ENCODE results near the gene SYMPK.

The SYMPK gene

DNA sequence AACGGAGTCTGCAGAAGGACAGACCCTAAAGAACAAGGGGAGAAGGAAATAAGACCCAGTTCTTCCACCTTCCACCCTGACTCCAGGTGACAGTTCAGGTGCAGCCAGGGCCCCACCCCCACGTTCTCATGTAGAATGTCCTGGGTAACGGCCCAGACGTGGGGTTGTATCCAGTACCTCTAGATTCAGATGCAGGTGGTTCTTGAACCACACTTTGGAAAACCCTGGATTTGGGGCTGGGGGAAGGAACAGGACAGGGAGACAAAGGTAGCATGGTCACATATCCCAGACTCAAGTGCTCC, 82.8 kb downstream of the SYMPK start:
- DNase-seq: no peak

DNA sequence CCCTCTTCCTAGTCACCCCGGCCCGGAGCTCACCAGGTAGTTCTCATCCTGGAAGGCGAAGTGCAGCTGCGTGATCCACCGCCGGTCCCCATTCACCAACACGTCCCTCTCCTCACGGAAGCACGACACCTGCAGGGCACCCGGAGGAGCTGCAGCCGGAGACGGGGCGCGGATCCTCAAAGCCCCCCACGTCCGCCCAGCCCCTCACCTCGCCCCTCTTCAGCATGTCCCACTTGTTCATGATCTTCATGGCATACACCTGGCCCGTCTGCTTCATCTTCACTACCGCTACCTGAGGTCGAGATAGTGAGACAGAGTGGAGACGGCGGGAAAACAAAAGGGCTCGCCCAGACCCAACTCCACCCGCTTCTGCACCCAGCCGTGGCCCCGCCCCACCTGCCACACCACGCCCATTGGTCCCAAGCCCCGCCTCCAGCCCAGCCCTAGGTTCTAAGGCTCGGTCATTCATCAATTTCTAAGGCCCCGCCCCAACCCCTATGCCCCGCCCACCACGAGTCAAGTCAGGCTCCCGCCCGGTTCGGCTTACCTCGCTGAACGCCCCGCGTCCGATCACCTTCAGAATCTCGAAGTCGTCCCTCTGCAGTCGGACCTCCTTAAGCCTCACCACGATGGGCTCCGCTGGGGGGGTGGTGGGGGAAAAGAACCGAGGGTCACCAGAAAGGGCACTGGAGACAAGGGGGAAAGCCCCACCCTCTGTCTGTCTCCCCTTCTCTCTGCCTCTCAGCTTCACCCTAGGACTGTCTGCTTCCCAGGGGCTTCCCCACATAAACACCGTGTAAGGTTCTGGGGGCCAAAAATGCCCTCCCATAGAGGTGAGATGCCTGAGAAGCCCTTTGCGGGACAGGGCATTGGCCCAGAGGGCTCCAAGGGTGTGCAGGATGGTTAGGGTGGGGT, 83.5 kb downstream of the SYMPK start:
- peak; percentile 71 to 82 for DNase-seq

DNA sequence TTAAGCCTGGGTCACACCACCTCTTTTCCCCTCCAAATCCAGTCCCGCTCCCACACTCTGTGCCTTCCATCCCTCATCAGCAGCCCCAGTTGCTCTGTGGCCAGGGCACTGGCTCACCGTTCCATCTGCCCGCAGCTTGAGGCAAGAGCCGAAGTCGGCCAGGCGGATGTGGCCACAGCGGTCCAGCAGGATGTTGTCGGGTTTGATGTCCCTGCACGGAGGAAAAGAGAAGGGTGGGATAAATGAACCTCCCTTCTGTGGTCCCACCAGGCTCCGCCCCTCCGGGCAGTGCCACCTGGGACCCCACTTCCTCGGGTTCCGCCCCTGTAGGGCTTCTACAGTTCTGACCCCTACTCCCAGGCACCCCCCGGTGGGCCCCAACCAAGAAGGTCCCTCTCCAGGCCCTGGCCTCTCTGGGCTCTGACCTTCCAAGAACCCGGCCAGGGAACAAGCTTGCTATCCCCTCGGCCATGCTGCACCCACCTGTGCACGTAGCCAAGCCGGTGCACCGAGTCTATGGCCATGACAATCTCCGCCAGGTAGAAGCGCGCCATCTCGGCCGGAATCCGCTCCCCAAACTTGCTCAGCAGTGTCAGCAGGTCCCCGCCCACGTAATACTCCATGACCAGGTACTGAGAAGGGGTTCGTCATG, 84.8 kb downstream of the SYMPK start:
- no peak for DNase-seq

DNA sequence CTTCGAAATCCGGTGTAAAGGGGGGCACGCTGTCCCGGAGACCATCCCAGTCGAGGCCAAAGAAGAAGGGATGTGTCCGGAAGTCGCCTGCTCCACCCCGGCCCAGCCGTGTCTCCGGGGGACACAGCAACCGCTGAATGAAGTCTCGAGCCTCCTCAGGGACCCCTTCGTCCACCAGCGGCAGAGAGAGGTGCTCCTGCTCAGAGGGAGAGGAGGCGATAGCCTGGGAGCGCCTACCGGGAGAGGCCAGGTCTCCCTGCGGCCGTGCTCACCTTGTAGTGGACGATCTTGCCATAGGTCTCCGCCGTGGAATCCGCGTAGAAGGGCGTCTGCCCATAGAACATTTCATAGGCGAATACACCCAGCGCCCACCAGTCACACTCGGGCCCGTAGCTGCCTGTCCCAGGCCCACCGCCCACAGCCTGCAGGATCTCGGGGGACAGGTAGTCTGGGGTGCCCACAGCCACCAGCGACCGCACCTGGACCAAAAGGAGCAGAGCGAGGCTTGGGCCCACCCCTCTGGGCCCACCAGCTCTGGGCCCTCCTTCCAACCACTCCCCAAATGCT, 85.5 kb downstream of the SYMPK start:
- no peak for DNase-seq

DNA sequence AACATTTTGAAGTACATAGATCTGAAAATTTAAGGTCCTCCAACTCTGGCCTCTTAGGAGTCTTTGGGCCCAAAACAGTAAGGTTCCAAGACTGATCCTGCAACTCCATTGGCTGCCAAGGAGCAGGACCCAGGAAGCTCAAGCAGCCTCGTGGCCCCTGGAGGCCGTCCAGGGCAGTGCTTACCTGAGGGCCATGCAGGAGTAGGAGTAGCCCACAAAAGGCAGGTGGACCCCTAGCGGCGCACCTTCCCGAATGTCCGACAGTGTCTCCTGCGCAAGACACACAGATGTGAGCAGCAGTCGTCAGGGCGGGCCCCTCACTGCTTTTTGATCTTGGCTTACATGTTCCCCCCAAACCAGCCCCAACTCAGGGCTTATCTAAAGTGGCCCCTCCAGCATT, 88.2 kb downstream of the SYMPK start:
- no peak for DNase-seq

DNA sequence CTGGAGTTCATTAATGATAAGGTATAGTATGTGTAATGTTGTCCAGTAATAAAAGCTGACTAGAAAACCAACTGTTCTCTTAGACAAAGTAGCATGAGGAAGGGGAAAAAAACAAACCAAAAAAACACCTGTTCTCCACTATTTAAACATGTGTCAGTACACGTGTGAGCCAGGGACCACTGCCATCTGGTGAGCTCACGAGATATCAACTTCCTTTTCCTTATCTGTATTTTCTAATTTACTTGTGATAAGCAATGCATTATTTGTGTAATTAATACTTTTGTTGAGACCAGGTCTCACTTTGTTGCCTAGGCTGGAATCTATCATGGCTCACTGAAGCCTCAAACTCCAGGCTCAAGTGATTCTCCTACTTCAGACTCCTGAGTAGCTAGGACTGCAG, 89.6 kb downstream of the SYMPK start:
- no peak for DNase-seq

DNA sequence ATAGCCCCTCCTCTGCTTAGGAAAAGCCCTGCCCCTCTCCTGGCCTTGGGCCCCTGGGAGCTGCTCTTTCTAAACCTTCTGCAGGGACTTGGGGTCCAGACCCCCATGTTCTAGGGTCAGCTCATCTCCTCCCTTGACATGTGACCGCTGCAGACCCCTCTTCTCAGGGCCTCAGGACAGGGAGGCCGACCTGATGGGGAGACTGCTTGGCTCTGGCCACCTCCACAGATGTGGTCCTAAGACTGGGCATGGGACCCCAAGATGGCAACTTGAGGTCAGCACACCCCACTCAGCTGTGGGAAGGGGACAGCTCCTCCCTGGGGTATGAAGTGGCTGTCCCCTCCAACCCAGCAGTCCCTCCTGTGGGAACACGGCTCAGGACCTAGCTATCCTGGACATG, 90.0 kb downstream of the SYMPK start:
- DNase-seq: no peak

DNA sequence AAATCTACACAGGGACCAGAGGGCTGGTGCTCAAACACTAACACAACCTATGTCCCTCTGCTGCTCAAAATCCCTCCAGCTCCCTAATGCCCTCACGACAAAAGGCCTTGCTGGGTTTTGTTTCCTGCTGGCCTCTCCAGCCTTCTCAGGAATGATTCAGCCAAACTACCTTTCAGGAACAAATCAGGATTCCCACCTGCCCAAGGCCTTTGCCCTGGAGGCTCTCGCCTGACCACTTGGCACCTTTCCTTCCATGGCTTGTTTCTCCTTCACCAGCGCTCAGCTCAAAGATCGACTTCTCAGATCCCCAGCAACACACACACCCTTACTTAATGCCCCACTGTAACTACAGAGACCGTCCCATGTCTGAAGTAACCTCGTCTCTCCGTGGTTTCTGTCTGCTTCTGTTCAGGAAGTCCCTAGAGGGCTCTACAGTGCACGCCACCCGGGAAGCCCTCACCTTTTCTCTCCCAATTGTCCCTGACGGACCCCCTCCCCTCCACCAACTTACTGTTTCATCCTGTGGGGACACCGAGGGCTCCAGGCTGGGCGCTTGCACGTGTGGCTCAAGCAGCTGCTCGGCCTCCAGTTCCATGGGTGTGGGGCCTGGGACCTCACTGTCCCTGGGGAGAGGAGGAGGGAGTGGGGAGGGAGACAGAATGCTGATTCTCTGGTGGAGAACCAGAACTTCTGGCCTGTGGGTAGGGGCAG, 90.7 kb downstream of the SYMPK start:
- DNase-seq: no peak

DNA sequence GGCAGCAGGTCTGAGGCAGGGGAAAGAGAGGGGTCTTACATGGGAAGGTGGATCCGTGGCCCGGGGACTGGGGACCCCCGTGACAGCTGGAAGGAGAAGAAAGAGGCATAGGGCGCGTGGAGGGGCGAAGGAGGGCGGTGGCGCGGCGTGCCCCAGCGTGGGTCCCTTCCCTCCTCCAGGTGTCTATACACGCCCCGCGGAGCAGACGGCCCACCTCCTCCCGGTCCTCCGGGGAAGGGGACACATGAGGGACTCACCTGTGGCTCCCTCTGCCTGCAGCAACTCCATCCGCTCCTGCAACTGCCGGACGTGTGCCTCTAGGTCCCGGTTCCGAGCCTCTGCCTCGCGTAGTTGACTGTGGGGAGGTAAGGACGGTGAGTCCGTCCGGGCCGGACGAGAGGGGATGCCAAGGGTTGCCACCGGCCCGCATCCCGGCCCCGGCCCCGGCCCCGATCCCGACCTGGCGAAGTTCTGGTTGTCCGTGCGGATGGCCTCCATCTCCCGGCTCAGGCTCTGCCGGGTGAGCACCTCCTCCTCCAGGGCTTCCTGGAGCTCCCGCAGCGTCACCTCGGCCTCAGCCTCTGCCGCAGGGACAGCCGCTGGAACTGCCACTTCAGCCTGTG, 91.5 kb downstream of the SYMPK start:
- DNase-seq: no peak

DNA sequence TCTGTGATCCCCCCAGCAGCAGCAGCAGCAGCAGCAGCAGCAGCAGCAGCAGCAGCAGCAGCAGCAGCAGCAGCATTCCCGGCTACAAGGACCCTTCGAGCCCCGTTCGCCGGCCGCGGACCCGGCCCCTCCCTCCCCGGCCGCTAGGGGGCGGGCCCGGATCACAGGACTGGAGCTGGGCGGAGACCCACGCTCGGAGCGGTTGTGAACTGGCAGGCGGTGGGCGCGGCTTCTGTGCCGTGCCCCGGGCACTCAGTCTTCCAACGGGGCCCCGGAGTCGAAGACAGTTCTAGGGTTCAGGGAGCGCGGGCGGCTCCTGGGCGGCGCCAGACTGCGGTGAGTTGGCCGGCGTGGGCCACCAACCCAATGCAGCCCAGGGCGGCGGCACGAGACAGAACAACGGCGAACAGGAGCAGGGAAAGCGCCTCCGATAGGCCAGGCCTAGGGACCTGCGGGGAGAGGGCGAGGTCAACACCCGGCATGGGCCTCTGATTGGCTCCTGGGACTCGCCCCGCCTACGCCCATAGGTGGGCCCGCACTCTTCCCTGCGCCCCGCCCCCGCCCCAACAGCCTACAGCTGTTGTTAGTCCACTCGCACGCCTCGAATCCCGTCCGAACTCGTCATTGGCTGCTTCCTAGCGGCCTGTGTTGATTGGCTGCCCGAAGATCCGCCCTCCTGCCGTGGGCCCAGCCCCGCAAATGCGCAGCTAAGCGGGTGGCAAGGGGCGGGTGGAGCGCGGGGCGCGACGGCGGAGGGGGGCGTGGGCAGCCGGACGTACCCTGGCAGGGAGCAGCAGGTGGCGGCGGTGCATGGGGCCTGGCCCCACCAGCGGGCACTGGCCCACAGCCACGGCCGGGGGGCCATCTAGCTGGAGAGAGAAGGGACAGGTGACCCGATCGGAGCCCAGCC, 92.5 kb downstream of the SYMPK start:
- peak; percentile 90 to 91 for DNase-seq

DNA sequence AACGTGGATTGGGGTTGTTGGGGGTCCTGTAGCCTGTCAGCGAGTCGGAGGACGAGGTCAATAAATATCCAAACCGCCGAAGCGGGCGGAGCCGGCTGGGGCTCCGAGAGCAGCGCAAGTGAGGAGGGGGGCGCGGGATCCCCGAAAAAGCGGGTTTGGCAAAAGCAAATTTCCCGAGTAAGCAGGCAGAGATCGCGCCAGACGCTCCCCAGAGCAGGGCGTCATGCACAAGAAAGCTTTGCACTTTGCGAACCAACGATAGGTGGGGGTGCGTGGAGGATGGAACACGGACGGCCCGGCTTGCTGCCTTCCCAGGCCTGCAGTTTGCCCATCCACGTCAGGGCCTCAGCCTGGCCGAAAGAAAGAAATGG, 93.1 kb downstream of the SYMPK start:
- peak in 1 of 2 donors; percentile 66 for DNase-seq

DNA sequence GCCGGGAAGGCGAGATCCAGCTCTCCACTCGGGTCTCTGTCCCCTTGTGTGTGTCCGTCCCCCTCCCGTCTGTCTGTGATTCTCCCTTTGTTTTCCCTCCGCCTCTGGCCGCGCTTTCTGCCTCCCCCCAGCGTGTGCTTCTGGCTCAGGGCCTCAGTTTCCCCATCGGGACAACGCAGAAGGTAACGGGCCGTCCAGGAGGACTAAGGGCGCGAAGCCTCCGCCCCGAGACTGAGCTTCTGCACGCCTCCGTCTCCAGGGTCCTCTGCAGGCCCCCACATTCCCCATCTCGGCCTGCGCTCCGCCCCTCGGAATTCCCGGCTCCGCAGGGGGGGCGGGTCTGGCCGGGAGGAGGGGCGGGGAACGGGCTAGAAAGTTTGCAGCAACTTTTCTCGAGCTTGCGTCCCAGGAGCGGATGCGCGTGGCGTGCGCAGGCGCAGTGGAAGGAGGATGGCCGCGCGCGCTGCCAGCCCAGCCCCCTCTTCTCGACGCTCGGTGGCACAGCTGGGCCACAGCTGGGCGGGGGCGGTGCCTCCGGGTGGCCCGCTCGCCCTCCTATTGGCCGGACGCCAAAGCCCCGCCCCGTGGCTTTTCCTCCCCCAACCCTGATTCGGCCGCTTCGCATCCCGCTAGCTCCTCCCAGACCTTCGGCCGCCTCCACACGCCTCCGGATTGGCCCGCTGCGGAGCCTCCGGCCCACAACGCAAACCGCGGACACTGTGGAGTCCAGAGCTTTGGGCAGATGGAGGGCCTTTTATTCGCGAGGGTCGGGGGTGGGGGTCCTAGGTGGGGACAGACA, 93.8 kb downstream of the SYMPK start, which contains the start of gene SIX5:
SIX5 (minus strand) TSS at position 269 of the 799 bp plus-strand sequence. CDS start 408 bp downstream, outside the sequence.
- DNase-seq: peak; percentile 88 to 94

DNA sequence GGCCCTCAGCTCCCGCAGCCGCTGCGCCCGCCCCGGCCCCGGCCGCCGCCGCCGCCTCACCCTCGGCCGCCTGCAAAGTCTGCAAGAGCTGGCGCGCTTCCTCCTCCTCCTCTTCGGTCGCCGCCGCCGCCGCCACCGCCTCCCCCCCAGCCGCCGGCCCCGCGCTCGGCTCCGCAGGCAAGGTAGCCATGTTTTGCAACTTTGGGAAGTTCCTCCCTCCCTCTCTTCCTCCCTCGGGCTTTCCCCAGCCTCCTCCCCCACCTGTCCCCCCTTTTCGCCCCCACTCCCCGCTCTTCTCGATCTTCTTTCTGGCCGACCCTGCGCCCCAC, 94.3 kb downstream of the SYMPK start:
- peak; percentile 23 to 35 for DNase-seq

DNA sequence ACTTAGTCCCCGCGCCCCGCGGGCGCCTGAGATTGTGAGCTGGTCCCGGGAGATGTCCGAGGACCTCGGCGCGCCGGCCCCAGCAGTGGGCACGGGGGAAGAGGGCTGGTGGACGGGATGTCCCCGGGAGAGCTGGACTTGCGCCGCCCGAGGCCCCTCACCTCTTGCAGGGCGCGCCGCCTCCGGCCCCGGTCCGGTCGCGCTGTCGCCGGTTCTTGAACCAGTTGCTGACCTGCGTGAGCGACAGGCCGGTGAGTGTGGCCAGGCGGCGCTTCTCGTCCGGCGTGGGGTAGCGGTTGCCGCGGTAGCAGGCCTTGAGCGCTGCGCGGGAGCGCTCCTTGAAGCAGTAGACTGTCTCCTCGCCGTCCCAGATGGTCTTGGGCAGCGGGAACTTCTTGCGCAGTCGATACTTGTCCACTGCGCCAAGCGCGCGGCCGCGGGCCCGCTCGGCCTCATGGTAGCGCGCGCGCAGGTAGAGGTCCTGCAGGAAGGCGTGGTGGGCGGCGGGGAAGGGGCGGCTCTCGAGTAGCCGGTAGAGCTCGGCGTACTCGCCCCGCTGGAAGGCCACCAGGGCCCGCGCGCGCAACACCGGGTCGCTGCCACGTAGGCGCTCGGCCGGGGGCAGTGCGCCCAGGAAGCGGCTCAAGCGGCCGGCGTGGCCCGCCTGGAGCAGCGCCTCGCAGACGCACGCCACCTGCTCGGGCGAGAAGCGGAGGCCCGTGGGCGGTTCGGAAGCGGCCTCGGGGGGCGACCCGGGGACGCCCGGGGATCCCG, 94.9 kb downstream of the SYMPK start:
- DNase-seq: no peak

DNA sequence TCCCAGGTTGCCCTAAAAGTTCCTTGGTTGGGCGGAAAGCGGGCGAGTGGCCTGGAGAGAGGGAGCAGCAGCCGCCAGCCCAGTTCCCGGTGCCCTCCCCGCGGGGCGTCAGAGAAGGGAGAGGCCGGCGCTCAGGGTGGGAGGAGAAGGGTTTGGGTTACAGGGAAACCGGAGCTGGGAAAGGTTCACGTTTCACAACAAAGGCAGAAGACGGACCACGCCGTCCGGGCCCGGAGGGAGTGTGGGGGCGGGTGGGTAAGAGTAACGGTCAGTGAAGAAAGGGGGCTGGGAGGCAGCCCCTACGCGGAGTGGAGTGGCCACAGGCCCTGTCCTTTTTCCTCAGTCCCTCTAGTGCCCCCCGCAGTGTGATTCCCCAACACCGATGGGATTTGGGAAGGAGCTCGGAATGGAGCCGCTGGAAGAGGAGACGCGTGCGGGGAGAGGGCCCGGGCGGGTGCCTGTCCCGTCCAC, 95.5 kb downstream of the SYMPK start:
- no peak for DNase-seq

DNA sequence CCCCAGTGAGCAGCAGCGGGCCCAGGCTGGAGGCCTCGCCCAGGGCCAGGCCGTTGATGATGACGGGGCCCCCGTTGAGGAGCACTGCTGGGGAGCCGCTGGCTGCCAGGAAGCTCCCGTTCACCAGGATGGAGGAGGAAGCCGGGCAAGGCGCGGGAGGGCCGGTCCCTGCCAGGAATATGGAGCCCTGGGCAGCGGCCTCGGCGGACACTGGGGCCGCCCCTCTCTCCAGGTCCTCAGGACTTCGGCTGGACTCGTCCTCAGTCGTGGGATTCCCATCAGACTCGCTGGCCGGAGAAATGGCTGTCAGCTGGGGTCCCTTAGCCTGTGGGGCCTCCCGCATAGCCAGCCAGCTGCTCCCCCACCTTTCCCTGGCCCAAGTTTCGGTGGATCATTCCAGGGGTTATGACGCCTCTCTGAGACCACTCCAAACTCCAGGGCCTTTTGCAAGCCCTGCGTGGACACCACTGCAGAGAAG, 96.0 kb downstream of the SYMPK start:
- no peak for DNase-seq

DNA sequence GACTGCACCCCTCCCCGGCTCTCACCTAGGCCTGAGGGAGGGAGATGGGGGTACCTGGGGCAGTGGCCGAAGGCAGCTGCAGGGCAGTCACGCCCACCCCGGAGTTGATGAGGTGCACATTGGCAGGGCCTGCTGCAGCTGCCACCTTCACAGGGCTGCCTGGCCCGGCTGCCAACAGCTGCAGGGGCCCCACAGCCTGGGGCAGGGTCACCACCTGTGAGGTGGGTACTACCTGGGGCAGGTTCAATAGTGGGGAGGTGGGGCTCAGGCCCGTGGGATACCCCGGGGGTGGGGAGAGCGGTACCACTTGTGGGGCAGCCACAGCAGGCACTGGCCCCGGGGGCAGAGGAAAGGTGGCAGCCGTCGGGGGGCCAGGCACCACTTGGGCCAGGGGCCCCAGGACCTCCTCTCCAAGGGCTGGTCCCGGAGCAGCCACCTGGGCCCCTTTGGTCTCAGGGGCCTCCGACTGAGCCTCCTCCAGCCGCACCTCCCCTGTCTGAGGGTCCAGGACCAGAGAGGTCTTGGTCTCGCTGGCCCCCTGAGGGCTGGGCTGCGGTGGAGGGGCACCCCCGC, 96.6 kb downstream of the SYMPK start:
- no peak for DNase-seq

DNA sequence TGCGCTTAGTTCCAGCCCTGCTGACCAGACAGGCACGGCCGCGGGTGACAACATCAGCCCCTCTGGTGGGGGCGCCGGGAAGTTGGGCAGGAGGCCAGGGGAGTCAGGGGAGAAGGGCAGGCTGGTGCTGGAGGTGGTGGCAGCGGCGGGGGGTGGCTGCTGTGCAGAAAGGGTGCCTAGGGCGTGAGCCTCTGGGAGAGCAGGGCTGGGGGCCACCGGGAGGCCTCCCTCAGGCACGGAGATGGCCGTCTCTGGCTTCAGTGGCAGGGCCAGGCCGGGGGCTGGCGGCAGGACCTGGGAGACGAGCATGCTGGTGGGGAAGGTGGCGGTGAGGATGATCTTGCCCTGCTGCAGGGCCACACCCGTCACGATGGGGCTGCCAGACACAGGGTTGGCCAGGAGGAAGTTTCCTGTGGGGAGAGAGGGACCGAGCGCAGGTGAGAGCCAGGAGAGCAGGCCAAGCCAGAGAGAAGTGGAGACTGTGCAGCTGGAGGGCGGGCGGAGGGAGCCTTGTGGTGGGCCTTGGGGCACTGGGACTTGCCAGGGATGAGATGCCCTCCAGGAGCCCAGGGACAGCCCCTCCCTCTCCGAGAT, 97.1 kb downstream of the SYMPK start:
- DNase-seq: no peak
